Measurements from ENCODE around the gene FARS2.

FARS2 gene

GRCh38 chr6:5389086-5389745, 127.9 kb downstream of the FARS2 start:
- no peak overlapping the region for H3K9ac ChIP-seq (ENCODE audit: low read length)
- H3K27me3 ChIP-seq (ENCODE audit: control insufficient read depth, insufficient read depth, low read length), result no peaks in the 10 kb centered on the region
- H3K27ac ChIP-seq (ENCODE audit: low read length), result no peak overlapping the region
- no peaks in the 10 kb centered on the region for H3K9me3 ChIP-seq (ENCODE audit: control insufficient read depth, low read depth, low read length)
- H3K4me1 ChIP-seq (ENCODE audit: control insufficient read depth, low read depth, low read length), result peaks cover 3% of the 10 kb centered on the region
- no peak overlapping the region for H3K4me3 ChIP-seq (ENCODE audit: low read length)
- H3K36me3 ChIP-seq (ENCODE audit: control insufficient read depth, low read depth, low read length), result no peaks in the 10 kb centered on the region

GRCh38 chr6:5390177-5390576, 128.9 kb downstream of the FARS2 start:
- Histone ChIP-seq H3K9ac (ENCODE audit: low read length) (no peak overlapping the region), H3K4me1 (ENCODE audit: control insufficient read depth, low read depth, low read length) (no peaks in the 10 kb centered on the region)

GRCh38 chr6:5394280-5394679, 133.0 kb downstream of the FARS2 start:
- H3K4me1 ChIP-seq (ENCODE audit: control insufficient read depth, low read depth, low read length), result no peaks in the 10 kb centered on the region
- H3K9ac ChIP-seq (ENCODE audit: low read length), result no peak overlapping the region
- H3K4me3 ChIP-seq (ENCODE audit: low read length), result no peak overlapping the region
- H3K27ac ChIP-seq (ENCODE audit: low read length), result no peak overlapping the region
- H3K36me3 ChIP-seq (ENCODE audit: control insufficient read depth, low read depth, low read length), result no peaks in the 10 kb centered on the region
- H3K9me3 ChIP-seq (ENCODE audit: control insufficient read depth, low read depth, low read length), result no peaks in the 10 kb centered on the region
- no peaks in the 10 kb centered on the region for H3K27me3 ChIP-seq (ENCODE audit: control insufficient read depth, insufficient read depth, low read length)

More at GRCh38 chr6:5390177-5390576, 128.9 kb downstream of the FARS2 start:
- Histone ChIP-seq H3K4me3 (ENCODE audit: low read length) (no peak overlapping the region), H3K27me3 (ENCODE audit: control insufficient read depth, insufficient read depth, low read length) (no peaks in the 10 kb centered on the region), H3K36me3 (ENCODE audit: control insufficient read depth, low read depth, low read length) (no peaks in the 10 kb centered on the region), H3K9me3 (ENCODE audit: control insufficient read depth, low read depth, low read length) (no peaks in the 10 kb centered on the region), H3K27ac (ENCODE audit: low read length) (no peak overlapping the region)

GRCh38 chr6:5395719-5396118, 134.4 kb downstream of the FARS2 start:
- H3K27ac ChIP-seq (ENCODE audit: low read length), result no peak overlapping the region
- no peaks in the 10 kb centered on the region for H3K9me3 ChIP-seq (ENCODE audit: control insufficient read depth, low read depth, low read length)
- H3K9ac ChIP-seq (ENCODE audit: low read length), result no peak overlapping the region
- no peaks in the 10 kb centered on the region for H3K4me1 ChIP-seq (ENCODE audit: control insufficient read depth, low read depth, low read length)
- no peaks in the 10 kb centered on the region for H3K36me3 ChIP-seq (ENCODE audit: control insufficient read depth, low read depth, low read length)
- H3K4me3 ChIP-seq (ENCODE audit: low read length), result no peak overlapping the region
- H3K27me3 ChIP-seq (ENCODE audit: control insufficient read depth, insufficient read depth, low read length), result no peaks in the 10 kb centered on the region

GRCh38 chr6:5398530-5398929, 137.2 kb downstream of the FARS2 start:
- Histone ChIP-seq H3K4me3 (ENCODE audit: low read length) (no peak overlapping the region), H3K4me1 (ENCODE audit: control insufficient read depth, low read depth, low read length) (peaks cover 5% of the 10 kb centered on the region), H3K36me3 (ENCODE audit: control insufficient read depth, low read depth, low read length) (no peaks in the 10 kb centered on the region), H3K27me3 (ENCODE audit: control insufficient read depth, insufficient read depth, low read length) (no peaks in the 10 kb centered on the region), H3K9me3 (ENCODE audit: control insufficient read depth, low read depth, low read length) (no peaks in the 10 kb centered on the region), H3K9ac (ENCODE audit: low read length) (no peak overlapping the region), H3K27ac (ENCODE audit: low read length) (no peak overlapping the region)

GRCh38 chr6:5399391-5399790, 138.1 kb downstream of the FARS2 start:
- H3K9me3 ChIP-seq (ENCODE audit: control insufficient read depth, low read depth, low read length), result no peaks in the 10 kb centered on the region
- H3K9ac ChIP-seq (ENCODE audit: low read length), result no peak overlapping the region
- H3K36me3 ChIP-seq (ENCODE audit: control insufficient read depth, low read depth, low read length), result no peaks in the 10 kb centered on the region
- H3K4me1 ChIP-seq (ENCODE audit: control insufficient read depth, low read depth, low read length), result peaks cover 5% of the 10 kb centered on the region
- no peak overlapping the region for H3K4me3 ChIP-seq (ENCODE audit: low read length)
- H3K27me3 ChIP-seq (ENCODE audit: control insufficient read depth, insufficient read depth, low read length), result no peaks in the 10 kb centered on the region
- no peak overlapping the region for H3K27ac ChIP-seq (ENCODE audit: low read length)

- Histone ChIP-seq H3K36me3 (ENCODE audit: control insufficient read depth, low read depth, low read length) (no peaks in the 10 kb centered on the region), H3K9me3 (ENCODE audit: control insufficient read depth, low read depth, low read length) (no peaks in the 10 kb centered on the region), H3K27ac (ENCODE audit: low read length) (no peak overlapping the region), H3K27me3 (ENCODE audit: control insufficient read depth, insufficient read depth, low read length) (no peaks in the 10 kb centered on the region), H3K4me1 (ENCODE audit: control insufficient read depth, low read depth, low read length) (peaks cover 5% of the 10 kb centered on the region), H3K9ac (ENCODE audit: low read length) (no peak overlapping the region), H3K4me3 (ENCODE audit: low read length) (no peak overlapping the region)
These were observed 140.8 kb downstream of the FARS2 start for GRCh38 chr6:5401845-5402738.

- Histone ChIP-seq H3K9me3 (ENCODE audit: control insufficient read depth, low read depth, low read length) (no peaks in the 10 kb centered on the region), H3K4me1 (ENCODE audit: control insufficient read depth, low read depth, low read length) (peaks cover 8% of the 10 kb centered on the region), H3K4me3 (ENCODE audit: low read length) (no peak overlapping the region), H3K27me3 (ENCODE audit: control insufficient read depth, insufficient read depth, low read length) (no peaks in the 10 kb centered on the region), H3K36me3 (ENCODE audit: control insufficient read depth, low read depth, low read length) (no peaks in the 10 kb centered on the region), H3K9ac (ENCODE audit: low read length) (no peak overlapping the region), H3K27ac (ENCODE audit: low read length) (no peak overlapping the region)
These were observed 141.8 kb downstream of the FARS2 start for GRCh38 chr6:5403076-5403475.

- peaks cover 10% of the 10 kb centered on the region for H3K4me1 ChIP-seq (ENCODE audit: control insufficient read depth, low read depth, low read length)
- H3K9me3 ChIP-seq (ENCODE audit: control insufficient read depth, low read depth, low read length), result no peaks in the 10 kb centered on the region
- no peak overlapping the region for H3K9ac ChIP-seq (ENCODE audit: low read length)
- no peak overlapping the region for H3K4me3 ChIP-seq (ENCODE audit: low read length)
- H3K36me3 ChIP-seq (ENCODE audit: control insufficient read depth, low read depth, low read length), result no peaks in the 10 kb centered on the region
- no peak overlapping the region for H3K27ac ChIP-seq (ENCODE audit: low read length)
- no peaks in the 10 kb centered on the region for H3K27me3 ChIP-seq (ENCODE audit: control insufficient read depth, insufficient read depth, low read length)
These were observed 142.3 kb downstream of the FARS2 start for GRCh38 chr6:5403609-5404008.

- H3K4me3 ChIP-seq (ENCODE audit: low read length), result no peak overlapping the region
- no peaks in the 10 kb centered on the region for H3K36me3 ChIP-seq (ENCODE audit: control insufficient read depth, low read depth, low read length)
- no peaks in the 10 kb centered on the region for H3K9me3 ChIP-seq (ENCODE audit: control insufficient read depth, low read depth, low read length)
- H3K27ac ChIP-seq (ENCODE audit: low read length), result no peak overlapping the region
- H3K9ac ChIP-seq (ENCODE audit: low read length), result no peak overlapping the region
- H3K27me3 ChIP-seq (ENCODE audit: control insufficient read depth, insufficient read depth, low read length), result no peaks in the 10 kb centered on the region
- peaks cover 10% of the 10 kb centered on the region for H3K4me1 ChIP-seq (ENCODE audit: control insufficient read depth, low read depth, low read length)
These were observed 144.7 kb downstream of the FARS2 start for GRCh38 chr6:5405976-5406375.

GRCh38 chr6:5411414-5411813, 150.1 kb downstream of the FARS2 start:
- H3K4me3 ChIP-seq (ENCODE audit: low read length), result no peak overlapping the region
- no peaks in the 10 kb centered on the region for H3K36me3 ChIP-seq (ENCODE audit: control insufficient read depth, low read depth, low read length)
- no peaks in the 10 kb centered on the region for H3K27me3 ChIP-seq (ENCODE audit: control insufficient read depth, insufficient read depth, low read length)
- H3K9ac ChIP-seq (ENCODE audit: low read length), result no peak overlapping the region
- no peaks in the 10 kb centered on the region for H3K9me3 ChIP-seq (ENCODE audit: control insufficient read depth, low read depth, low read length)
- peaks cover 21% of the 10 kb centered on the region for H3K4me1 ChIP-seq (ENCODE audit: control insufficient read depth, low read depth, low read length)
- H3K27ac ChIP-seq (ENCODE audit: low read length), result no peak overlapping the region

GRCh38 chr6:5412017-5412416, 150.7 kb downstream of the FARS2 start:
- no peak overlapping the region for H3K9ac ChIP-seq (ENCODE audit: low read length)
- H3K27ac ChIP-seq (ENCODE audit: low read length), result no peak overlapping the region
- no peaks in the 10 kb centered on the region for H3K36me3 ChIP-seq (ENCODE audit: control insufficient read depth, low read depth, low read length)
- H3K4me3 ChIP-seq (ENCODE audit: low read length), result no peak overlapping the region
- H3K27me3 ChIP-seq (ENCODE audit: control insufficient read depth, insufficient read depth, low read length), result no peaks in the 10 kb centered on the region
- H3K4me1 ChIP-seq (ENCODE audit: control insufficient read depth, low read depth, low read length), result peaks cover 21% of the 10 kb centered on the region
- H3K9me3 ChIP-seq (ENCODE audit: control insufficient read depth, low read depth, low read length), result no peaks in the 10 kb centered on the region
